Ovary (tissue), 9 donors: ENCODE measurements around the gene ACSF3. TPM values are rescaled to one million over a fixed set of nuclear protein-coding genes. Genes with fewer than 3 reads are reported as not detected.

Experiments used
- DNase-seq, 5 donors: peaks; one replicate each; pipeline ENCODE4 v3.0.0-alpha.2; 2019 to 2020
- H3K27ac ChIP-seq, 2 donors: fragments of 200-600 bp; one replicate each; pipeline versions ENCODE4 v1.5.1 to v1.8.0; 2019 to 2022
- H3K27me3 ChIP-seq: fragments of 200-600 bp; one replicate; pipeline ENCODE4 v1.8.0; 2022
- H3K36me3 ChIP-seq: fragments of 200-600 bp; sonication (generic); one replicate; pipeline ENCODE4 v1.5.1; 2019
- H3K4me1 ChIP-seq: one replicate; pipeline ENCODE4 v1.8.1; 2013; ENCODE audit warnings: mild to moderate bottlenecking, moderate library complexity; ENCODE audit not compliant: insufficient read depth
- H3K4me3 ChIP-seq: fragments of 200-600 bp; sonication (generic); one replicate; pipeline ENCODE4 v1.5.1; 2017
- H3K9me3 ChIP-seq, 2 donors: fragments of 200-600 bp in 1 of 2; sonication (generic) in 1 of 2; one replicate each; pipeline versions ENCODE4 v1.5.1 to v1.8.1; 2013 to 2019; ENCODE audit warnings: mild to moderate bottlenecking in 1 of 2, moderate library complexity in 1 of 2
- EP300 ChIP-seq: sonication (generic); formaldehyde crosslinking; IDR thresholded peaks from one replicate; pipeline ENCODE4 v1.6.1; 2017; ENCODE audit warnings: antibody characterized with exemption
- POLR2A ChIP-seq: fragments of 450-650 bp; IDR thresholded peaks from one replicate; pipeline ENCODE4 v1.6.1; 2017; ENCODE audit warnings: antibody characterized with exemption, mild to moderate bottlenecking, moderate library complexity
- WGBS, 3 donors: extraction: QIAGEN DNeasy Blood & Tissue Kit in 1 of 3; methylation state at CpG; one replicate each; pipeline versions ENCODE4 v1.1.5 to v1.1.7; 2013 to 2017; 5-methylcytosine and 5-hydroxymethylcytosine counted together
- intact Hi-C, 4 donors: fragments of 100-400 bp; cut with DNase I; formaldehyde crosslinking; loops; one replicate each; pipeline versions ENCODE4 v1.11.0 to v1.15.1; 2022 to 2023
- polyA plus RNA-seq, 2 donors: library from polyadenylated mRNA; stranded (reverse); fragments of 200-250 nt in 1 of 2; fragments of 350-450 nt in 1 of 2; fragmentation: Illumina TruSeq in 1 of 2; extraction: RNeasy Lipid Tissue Mini Kit (QIAGEN cat#74804) in 1 of 2; gene quantifications; one replicate each; pipeline ENCODE4 v1.2.3, GENCODE V29; 2013 to 2014
- total RNA-seq, 7 donors: library from RNA; depleted of rRNA in 2 of 7; stranded (reverse); fragments of >200 nt in 2 of 7; fragmentation: NEBNext Ultra II Directional in 3 of 7; extraction: Animal tissue kit (Norgen Biotek cat#: 25700) in 3 of 7; gene quantifications; one replicate each; pipeline versions ENCODE4 v1.1.0 to v1.2.4, GENCODE V29; 2016 to 2023
- TF ChIP-seq, protein P1 (sequence below), 3 donors: fragments of 450-650 bp in 2 of 3; fragments of 200-600 bp in 1 of 3; IDR thresholded peaks; one replicate each; pipeline versions ENCODE4 v1.5.1 to v1.8.0; 2016 to 2022; ENCODE audit warnings: antibody characterized with exemption in 3 of 3, mild to moderate bottlenecking in 1 of 3
- donor health status: DM: no; HTN: no; CAD: no; lungs with moderate emphysema.
- donor health status: DM: no; HTN: no; CAD: no.
- donor health status: Bipolar disorder and iron deficiency.
- donor health status: DM: yes; HTN: yes; CAD: no.
- donor health status: DM: no; HTN: no; CAD: no.
- donor health status: DM: yes; HTN: yes; CAD: no.

Gene ACSF3
- total and polyA plus RNA-seq, 9 donors = 16.2 to 40.9 (median 28.0) TPM

DNA sequence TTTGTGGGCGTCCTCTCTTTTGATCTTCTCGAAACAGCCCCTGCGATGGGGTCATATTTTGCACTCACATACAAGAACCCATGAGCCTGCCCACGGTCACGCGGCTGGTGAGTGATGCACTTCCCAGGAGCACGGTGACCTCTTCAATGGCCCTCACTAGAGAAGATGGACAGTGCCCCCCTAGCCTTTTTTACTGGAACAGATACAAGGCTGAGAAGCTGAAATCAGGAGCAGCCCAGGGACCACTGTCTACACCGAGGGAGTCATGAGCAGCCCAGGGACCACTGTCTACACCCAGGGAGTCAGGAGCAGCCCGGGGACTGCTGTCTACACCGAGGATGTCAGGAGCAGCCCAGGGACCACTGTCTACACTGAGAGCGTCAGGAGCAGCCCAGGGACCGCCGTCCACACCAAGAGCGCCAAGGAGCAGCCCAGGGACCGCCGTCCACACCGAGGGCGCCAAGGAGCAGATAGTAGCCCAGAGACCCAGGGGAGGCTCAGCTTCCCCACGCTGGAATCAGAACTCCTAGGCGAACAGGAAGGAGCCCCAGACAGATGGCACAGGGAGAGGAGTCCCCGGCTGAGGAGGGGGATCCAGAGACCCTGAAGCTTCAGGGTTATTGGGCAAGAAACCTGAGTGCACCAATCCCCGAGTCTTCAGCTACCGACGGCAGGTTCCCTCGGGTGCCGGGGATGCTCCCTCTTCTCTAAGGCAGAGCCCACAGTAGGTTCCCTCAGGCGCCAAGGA is 23.7 kb downstream of the ACSF3 start:
- intact Hi-C loops = no loop called here
- Histone ChIP-seq H3K27ac (no peak overlapping the region), H3K4me1 (peaks cover 6% of the 10 kb centered on the region), H3K4me3 (no peak overlapping the region), H3K36me3 (no peaks in the 10 kb centered on the region), H3K9me3 (no peaks in the 10 kb centered on the region), H3K27me3 (no peaks in the 10 kb centered on the region)
- whole genome bisulfite sequencing, 3 donors = 91 to 93% (median 92%) methylated on average over 24 to 27 of the region's 27 CpGs
- TF ChIP-seq, protein P1, sequence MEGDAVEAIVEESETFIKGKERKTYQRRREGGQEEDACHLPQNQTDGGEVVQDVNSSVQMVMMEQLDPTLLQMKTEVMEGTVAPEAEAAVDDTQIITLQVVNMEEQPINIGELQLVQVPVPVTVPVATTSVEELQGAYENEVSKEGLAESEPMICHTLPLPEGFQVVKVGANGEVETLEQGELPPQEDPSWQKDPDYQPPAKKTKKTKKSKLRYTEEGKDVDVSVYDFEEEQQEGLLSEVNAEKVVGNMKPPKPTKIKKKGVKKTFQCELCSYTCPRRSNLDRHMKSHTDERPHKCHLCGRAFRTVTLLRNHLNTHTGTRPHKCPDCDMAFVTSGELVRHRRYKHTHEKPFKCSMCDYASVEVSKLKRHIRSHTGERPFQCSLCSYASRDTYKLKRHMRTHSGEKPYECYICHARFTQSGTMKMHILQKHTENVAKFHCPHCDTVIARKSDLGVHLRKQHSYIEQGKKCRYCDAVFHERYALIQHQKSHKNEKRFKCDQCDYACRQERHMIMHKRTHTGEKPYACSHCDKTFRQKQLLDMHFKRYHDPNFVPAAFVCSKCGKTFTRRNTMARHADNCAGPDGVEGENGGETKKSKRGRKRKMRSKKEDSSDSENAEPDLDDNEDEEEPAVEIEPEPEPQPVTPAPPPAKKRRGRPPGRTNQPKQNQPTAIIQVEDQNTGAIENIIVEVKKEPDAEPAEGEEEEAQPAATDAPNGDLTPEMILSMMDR (IDR thresholded peaks at IDR 0.05) = no peak
- TF ChIP-seq EP300 = no peak
- TF ChIP-seq POLR2A = no peak
- DNase-seq = peak in 2 of 5 donors; percentile 12 to 34

DNA sequence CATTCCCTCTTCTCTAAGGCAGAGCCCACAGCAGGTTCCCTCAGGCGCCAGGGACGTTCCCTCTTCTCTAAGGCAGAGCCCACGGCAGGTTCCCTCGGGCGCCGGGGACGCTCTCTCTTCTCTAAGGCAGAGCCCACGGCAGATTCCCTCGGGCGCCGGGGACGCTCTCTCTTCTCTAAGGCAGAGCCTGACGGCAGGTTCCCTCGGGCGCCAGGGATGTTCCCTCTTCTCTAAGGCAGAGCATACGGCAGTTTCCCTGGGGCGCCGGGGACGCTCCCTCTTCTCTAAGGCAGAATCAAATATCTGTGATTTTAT is 24.3 kb downstream of the ACSF3 start:
- no peaks in the 10 kb centered on the region for H3K9me3 ChIP-seq
- no peak overlapping the region for H3K4me3 ChIP-seq
- no peaks in the 10 kb centered on the region for H3K27me3 ChIP-seq
- WGBS, 3 donors = 81 to 88% (median 86%) methylated on average over 19 of the region's 19 CpGs
- no peak overlapping the region for H3K27ac ChIP-seq
- intact Hi-C loops = no loop called here
- TF ChIP-seq POLR2A (no peak), EP300 (no peak)
- TF ChIP-seq, protein P1 (IDR thresholded peaks at IDR 0.05) = no peak
- no peak for DNase-seq
- H3K4me1 ChIP-seq = peaks cover 6% of the 10 kb centered on the region
- no peaks in the 10 kb centered on the region for H3K36me3 ChIP-seq

DNA sequence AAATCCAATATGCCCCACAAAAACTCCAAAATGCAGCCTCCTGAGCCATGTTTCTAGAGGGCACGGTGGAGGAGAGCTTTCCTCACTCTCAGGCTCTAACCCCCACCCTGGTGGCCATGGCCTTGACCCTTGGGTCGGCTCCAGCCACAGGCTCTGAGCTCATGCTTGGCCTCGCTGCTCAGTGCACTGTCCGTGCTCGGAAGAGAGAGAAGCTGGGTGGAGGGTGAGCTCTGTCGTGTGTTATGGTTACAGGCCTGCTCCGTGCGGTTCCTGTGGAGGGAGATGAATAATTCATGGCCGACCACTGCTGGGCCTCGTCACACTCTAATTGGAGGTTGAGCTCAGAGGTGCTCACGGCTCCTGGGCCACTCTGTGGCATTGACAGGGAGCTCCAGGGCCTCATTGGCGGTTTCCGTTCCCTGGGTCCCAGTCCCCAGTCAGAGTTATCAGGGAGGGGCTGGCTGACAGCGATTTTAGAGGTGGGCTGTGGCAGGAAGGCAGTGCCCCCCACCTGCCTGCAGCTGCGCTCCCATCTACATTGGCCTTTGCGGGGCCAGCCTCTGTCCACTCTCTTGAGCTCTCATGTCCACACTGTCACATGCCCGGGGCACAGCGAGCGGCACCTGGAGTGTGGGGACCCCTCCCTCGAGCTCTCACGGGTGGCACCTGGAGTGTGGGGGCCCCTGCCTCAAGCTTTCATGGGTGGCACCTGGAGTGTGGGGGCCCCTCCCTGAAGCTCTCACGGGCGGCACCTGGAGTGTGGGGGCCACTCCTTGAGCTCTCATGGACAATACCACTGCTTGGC is 24.9 kb downstream of the ACSF3 start:
- TF ChIP-seq, protein P1 (IDR thresholded peaks at IDR 0.05) = no peak
- TF ChIP-seq POLR2A (no peak), EP300 (no peak)
- intact Hi-C loops = no loop called here
- Histone ChIP-seq H3K36me3 (no peaks in the 10 kb centered on the region), H3K4me3 (no peak overlapping the region), H3K27ac (peak overlapping the region in 1 of 2 donors; percentile 30), H3K9me3 (no peaks in the 10 kb centered on the region), H3K27me3 (no peaks in the 10 kb centered on the region), H3K4me1 (peaks cover 6% of the 10 kb centered on the region)
- DNase-seq = peak; percentile 64 to 89 (median 78)
- WGBS, 3 donors = 58 to 63% (median 63%) methylated on average over 18 to 23 of the region's 23 CpGs

GRCh38 chr16:89119166-89119621 is 25.5 kb downstream of the ACSF3 start:
- Histone ChIP-seq H3K27me3 (no peaks in the 10 kb centered on the region), H3K27ac (no peak overlapping the region), H3K9me3 (no peaks in the 10 kb centered on the region), H3K36me3 (no peaks in the 10 kb centered on the region), H3K4me3 (no peak overlapping the region), H3K4me1 (peaks cover 6% of the 10 kb centered on the region)
- DNase-seq = no peak
- TF ChIP-seq, protein P1 (IDR thresholded peaks at IDR 0.05) = no peak
- no peak for TF ChIP-seq EP300
- no peak for TF ChIP-seq POLR2A
- WGBS, 3 donors = 88 to 91% (median 90%) methylated on average over 24 of the region's 24 CpGs
- intact Hi-C loops = no loop called here
